Ammon's horn (tissue), 1 donor: Measurements from ENCODE around the gene RALB.

Source experiments
- DNase-seq: peaks from one replicate; pipeline ENCODE4 v3.0.0-alpha.2; 2016; ENCODE audit warnings: low spot score

Gene RALB

DNA sequence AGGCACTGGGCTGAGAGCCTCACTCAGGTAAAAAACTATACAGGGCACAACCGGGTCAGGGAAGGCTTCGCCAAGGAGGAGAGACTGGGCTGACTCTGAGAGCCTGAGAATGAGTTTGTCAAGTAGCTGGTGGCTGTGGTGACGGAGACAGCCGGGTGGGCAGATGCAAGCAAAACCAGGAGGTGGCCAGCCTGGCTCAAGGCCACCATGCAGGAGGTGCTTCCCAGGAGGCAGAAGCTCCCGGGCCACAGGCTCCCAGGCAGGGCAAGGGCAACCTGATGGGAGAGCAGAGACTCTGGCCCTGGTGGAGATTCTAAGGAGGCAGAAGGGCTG is 90.4 kb downstream of the RALB start:
- no peak for DNase-seq

DNA sequence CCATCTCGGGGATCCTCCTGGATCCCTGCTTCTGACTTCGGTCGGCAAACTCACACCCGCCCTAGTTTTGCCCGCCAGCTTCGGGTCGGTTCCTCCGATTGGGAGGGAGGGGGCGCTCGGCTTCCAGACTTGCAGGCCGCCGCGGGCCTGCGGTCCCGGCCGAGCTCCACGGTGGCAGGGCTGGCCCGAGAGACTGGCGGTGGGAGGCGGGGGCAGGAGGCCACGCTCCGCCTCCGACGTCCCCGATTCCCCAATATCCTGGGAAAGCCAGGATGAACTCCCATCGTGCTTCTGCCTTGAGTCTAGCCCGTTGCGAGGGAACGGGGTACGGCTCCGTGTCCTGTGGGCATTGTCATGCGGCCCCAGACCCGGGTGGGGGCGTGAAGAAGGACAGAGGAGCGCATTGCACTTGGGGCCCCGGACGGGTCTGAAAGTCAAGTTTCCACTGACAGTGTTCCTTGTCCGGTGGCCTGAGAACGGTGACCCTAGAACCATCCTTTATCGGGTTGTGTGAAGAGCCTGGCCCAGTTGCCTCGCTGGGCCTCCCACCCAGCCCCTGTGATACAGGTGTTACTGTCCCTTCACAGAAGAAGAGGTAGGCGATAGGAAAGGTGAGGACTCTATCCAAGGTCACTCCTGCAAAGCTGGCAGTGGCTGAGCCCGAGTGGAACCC is 90.9 kb downstream of the RALB start:
- peak; percentile 88 for DNase-seq
